Anterior cingulate cortex (tissue), 58 donors: ENCODE measurements around the gene SPIN1.
A peak's percentile ranks its signal among the peaks of the same experiment; 100 is the strongest.

Experiments used
- DNase-seq, 58 donors: peaks; one replicate each; lab custom pipeline; 2025; lab: John Stamatoyannopoulos, UW

The SPIN1 gene

DNA sequence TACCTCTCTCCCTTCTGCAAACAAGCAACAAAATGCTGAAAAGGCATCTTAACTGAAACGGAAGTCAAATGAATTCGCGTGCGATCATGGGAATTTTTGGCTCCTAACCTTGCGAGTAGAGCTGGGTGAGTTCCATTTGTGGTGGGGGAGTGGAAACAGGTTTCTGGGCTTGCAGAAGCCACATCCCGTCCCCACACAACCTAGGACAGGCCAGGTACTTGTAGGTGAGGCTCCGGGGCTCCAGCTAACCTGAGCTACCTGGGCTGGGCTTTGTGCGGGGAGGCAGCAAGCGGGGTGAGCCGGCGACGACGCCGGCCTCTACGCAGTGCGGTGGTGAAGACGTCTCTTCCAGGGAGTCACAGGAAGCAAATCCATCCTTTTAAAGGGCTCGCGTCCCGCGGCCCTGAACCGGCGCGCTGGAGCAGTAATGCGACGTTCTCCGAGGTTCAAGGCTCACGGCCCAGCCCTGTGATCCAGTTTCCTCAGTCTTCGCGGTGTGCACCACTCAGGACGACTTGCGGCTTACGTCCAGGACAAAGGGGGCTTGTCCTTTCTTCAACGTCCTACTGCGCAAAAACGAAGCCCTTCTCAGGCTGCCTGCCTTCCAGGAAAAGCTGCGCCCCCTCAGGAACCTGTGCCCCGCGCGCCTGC lies 567 bp upstream of the SPIN1 start:
- peak in 52 of 58 donors; percentile 15 to 84 (median 54) for DNase-seq

DNA sequence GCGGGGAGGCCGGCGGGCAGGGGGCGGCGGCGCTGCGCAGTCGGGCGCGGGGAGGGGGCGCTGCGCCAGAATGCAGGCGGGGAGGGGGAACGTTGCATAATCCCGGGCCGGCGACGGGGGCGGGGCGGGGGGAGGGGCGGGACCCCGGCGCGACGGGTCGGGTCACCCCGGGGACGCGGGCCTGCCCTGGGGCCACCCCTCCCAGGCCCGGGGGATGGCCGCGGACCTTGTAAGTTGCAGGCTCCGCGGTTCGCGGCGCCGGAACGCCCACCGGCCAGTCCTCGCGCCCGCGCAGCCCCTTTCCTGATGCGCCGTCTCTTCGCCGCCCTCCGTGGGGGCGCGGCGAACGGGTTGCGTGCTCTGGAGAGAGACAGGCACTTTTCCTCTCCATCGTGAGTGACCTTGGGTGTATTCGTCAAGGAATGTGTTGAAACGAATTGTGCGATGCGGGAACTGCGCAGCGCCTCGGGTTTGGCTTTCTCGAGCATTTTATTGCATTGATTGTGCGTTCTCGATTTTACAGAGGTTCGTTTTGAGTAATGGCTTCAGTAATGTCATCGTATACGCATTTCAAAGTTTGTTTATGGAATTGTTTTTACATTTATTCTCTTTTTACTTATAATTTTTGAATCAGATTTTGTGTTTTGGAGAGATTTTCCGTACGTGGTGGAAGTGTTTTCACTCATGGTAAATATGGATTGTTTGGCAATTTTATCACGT lies 802 bp downstream of the SPIN1 start:
- peak in 49 of 58 donors; percentile 11 to 82 (median 57) for DNase-seq

DNA sequence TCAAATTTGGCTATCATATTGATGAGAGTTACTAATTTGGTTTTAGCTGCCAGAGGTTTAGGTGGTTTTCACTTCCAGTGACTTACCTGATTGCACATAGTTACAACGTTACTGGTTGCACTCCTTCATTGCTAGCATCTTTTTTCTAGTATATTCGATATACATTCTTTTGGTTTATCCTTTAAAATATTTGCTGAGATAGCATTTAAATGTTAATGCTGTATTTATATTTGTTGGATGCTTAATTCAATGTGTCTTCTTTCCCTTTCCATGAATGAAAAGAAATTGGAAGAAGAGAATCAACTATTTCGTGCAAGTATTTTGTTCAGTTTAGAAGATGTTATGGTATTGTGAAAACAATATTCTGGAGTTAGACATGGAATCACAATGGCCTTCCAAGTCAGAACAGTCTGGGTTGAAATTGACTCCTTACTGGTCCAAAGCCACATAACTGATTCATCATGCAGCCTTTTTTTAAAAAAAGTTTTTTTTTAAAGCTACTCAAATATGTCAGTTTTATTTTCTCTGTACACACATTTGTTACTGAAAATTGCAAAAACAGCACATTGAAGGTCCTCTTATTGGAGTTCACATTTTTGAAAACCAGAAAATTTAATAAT lies 2.2 kb downstream of the SPIN1 start:
- DNase-seq, result no peak

DNA sequence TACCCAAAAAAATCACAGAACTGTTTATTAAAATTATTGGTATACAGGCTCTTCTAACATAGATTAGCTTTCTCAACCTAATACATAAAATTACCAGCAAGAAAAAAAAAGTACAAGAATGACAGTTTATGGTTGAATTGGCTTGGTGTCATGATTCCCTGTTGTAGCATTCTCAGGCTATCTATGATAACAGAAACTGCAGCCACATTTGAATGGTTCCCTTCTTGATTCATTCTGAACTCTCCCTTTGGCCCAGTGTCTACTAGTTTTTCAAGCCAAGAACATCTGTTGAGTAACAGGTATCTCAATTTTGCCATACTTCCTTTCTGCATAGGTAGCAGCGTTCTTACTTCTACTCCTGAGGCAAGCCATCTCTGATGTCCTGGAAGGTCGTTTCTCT lies 3.0 kb downstream of the SPIN1 start:
- no peak for DNase-seq

DNA sequence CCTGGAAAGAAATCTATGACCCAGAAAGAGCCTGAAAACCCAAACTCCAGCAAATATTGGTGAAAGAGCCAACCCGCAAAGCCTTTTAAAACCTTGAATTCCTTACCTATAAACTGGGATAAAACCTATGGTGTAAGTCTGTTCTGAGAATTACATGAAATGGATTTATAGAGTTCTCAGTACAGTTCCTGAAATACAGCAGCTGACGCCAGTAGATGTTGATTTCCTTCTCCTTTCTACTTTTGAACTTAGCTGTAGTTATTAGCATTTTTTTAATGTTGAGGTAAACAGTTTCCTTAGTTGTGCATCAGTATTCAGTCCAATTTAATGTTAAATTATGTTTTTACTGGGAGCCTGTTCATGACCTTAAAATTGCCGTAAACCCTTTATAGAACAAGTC lies 3.7 kb downstream of the SPIN1 start:
- no peak for DNase-seq

DNA sequence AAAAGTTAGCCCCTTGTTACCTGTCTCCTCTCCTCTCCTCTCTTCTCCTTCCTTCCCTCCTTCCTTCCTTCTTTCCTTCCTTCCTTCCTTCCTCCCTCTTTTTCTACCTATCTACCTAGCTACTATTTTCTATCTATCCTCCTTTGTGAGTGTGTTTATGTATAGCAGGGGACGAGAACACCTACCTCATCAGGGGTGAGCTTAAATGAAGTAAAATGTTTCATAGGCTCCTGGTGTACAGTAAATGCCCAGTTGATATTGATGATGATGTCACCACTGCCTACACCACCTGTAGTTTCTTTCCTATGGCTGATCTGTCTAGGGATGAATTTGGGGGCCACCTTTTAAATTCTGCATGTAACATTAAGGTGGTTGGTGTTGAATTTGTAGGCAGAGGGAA lies 4.3 kb downstream of the SPIN1 start:
- no peak for DNase-seq

DNA sequence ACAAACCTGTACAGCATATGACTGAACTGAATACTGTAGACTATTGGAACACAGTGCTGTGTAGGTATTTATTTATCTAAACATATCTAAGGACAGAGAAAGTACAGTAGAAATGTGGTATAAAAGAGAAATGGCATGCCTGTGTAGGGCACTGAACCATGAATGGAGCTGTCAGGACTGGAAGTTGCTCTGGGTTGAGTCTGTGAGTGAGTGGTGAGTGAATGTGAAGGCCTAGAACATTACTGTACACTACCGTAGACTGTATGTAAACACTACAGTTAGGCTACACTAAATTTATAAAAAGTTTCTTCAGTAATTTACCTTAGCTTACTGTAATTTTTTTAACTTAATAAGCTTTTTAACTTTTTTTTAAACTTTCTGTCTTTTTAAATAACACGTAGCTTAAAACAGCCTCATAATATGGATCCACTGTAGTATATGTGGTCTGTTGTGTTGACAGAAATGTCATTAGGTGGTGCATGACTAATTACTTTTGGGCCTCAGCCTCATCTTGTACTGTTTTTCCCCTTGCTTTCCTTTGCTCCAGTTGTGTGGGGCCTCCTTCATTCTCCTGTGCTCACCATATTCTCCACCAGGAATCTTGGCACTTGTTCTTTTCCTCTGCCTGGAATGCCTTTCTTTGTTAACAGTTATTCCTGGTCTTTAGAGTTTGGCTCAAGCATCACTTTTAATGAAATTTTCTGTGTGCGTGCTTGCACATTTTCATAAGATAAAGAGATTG lies 8.8 kb downstream of the SPIN1 start:
- DNase-seq, result no peak

DNA sequence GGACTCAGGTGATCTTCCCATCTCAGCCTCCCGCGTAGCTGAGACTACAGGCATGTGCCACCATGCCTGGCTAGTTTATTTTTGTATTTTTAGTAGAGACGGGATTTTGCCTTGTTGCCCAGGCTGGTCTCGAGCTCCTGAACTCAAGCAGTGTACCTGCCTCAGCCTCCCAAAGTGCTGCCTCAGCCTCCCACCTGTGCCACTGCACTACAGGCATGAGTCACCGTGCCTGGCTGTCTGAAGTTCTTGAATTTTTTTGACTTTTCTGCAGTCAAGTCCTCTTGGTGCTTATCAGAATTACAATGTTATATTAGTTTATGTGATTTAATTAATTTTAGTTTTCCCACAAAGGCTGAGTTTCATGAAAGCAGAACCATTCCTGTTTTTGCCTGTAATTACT lies 9.8 kb downstream of the SPIN1 start:
- DNase-seq, result no peak

DNA sequence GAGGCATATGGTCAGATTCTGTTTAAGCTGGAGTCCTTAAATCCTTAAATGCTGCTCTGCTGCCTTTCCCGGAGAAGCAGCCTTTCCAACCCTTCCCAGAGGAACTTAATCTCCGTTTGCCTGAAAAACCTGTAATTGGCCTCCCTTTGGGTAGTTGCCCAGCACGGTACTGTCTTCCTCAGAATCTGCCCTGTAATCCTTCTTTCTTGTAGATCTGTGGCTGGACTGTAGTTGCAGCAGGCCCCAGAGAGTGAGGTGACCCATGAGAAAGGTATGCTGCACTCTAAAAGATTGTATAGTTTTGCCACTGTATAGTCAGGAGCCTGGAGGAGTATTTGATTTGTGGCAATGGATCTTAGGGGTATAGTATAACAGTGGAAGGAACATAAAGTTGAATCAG lies 11.7 kb downstream of the SPIN1 start:
- DNase-seq, result no peak

DNA sequence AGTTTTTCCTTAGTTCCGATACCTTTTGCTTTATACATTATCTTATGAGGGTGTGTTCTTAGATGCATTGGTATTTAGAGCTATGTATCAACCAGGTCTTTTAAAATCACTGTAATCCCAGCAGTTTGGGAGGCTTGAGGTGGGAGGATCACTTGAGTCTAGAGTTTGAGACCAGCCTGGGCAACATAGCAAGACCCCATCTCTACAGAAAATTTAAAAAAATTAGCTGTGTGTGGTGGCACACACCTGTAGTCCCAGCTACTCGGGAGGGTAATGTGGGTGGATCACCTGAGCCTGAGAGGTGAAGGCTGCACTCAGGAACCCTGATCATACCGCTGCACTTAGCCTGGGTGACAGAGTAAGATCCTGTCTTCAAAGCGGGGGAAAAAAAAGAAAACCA lies 15.1 kb downstream of the SPIN1 start:
- DNase-seq, result no peak

DNA sequence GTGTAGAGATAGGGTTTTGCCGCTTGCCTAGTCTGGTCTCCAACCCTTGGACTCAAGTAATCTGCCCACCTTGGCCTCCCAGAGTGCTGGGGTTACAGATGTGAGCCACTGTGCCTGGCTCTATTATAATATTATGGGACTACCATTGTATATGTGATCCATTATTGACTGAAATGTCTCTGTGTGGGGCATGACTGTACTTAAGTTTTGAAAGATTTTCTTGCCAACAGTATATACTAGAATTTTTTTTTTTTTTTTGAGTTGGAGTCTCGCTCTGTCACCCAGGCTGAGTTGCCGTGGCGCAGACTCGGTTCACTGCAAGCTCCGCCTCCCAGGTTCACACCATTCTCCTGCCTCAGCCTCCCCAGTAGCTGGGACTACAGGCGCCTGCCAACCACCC lies 17.8 kb downstream of the SPIN1 start:
- no peak for DNase-seq

DNA sequence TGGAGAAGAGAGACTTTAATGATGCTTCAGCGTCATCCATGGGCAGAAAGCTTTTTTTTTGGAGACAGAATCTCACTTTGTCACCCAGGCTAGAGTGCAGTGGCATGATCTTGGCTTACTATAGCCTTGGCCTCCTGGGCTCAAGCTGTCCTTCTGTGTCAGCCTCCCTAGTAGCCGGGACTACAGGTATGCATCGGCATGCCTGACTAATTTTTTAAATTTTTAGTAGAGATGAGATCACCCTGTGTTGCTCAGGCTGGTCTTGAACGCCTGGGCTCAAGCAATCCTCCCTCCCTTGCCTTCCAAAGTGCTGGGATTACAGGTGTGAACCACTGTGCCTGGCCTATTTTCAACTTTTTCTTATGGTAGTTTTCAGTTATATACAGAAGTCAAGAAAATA lies 23.2 kb downstream of the SPIN1 start:
- no peak for DNase-seq

DNA sequence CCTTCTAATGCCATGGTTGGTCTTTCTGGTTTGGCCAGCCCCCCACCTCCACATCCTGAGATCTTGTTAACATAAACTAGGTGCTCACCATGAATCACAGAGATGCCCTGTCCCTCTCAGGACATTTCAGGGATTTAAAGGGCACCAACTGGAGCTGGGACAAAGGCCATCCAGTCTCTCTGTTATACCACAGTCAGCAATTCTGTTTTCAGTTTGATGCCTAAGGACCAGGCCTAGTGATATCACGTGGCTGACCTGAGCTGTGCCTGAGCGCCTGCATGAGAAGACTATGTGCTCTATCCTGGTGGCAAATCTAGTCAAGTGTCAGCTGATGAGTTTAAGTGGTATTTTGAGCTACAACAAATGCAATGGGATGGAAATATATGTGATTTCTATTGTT lies 26.1 kb downstream of the SPIN1 start:
- DNase-seq, result no peak

DNA sequence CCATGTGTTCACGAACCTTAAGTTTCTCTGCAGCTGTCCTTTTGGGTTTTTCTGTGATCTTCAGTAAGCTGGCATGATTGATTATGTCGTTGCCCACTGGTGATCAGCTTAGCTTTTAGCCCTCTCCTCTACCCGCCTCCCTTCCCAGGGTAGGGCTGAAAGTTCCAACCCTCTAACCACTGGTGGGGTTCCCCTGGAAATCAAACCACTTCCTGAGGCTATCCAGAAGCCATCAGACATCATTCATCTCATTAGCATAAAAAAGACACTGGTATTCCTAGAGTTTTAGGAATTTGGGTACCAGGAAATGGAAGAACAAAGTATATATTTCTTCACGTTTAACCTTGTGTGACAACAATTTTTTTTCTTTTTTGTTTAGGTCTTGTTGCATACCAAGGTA lies 29.8 kb downstream of the SPIN1 start:
- DNase-seq, result no peak

DNA sequence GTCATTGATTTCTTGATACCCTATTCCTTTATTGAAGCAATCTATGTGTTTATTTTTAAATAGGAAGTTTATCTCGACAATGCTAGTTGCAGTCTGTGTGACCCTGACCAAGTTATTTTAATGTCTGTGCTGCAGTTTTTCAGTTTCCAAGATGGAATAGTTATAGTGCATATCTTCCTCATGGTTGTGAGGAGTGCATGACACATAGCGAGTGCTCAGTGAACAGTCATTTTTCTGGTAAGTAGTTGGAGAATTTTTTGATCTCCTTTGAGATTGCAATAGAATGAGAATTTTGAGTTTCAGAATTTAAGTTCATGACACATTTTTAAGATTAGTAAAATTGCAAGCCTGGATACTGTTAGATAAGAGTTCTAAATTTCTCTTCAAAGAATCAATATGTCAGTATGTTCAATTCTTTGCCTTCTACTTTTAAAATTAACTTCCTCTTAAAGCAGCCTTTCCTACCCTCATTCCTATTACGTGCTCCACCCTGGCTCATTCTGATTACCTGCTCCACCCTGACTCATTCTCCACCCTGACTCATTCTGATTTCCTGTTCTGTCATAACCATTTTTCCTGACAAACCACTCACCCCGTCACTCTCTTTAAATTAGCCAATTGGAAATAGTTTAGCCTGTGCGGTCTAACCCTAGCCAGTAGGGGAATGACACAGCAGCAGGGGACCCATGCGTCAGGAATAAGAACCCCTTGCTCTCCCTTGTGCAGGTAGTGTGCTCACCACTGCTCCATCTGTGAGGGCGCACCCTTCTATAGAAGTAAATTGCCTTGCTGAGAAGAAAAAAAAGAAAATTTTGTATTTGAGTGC lies 30.7 kb downstream of the SPIN1 start:
- peak in 1 of 58 donors; percentile 8 for DNase-seq

DNA sequence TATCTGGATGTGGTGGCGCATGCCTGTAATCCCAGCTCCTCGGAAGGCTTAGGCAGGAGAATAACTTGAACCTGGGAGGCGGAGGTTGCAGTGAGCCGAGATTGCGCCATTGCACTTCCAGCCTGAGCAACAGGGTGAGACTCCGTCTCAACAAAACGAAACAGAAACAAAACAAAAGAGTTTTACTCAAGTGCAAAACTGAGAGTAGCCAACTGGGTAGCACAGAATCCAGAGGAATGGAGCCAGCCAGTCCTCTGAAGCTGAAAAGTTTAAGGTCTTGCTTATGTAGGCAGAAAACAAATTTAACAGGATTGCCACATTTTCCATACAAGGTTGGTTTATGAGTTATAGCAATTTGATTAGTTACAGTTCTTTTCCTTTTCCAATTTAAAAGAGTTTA lies 32.0 kb downstream of the SPIN1 start:
- no peak for DNase-seq

DNA sequence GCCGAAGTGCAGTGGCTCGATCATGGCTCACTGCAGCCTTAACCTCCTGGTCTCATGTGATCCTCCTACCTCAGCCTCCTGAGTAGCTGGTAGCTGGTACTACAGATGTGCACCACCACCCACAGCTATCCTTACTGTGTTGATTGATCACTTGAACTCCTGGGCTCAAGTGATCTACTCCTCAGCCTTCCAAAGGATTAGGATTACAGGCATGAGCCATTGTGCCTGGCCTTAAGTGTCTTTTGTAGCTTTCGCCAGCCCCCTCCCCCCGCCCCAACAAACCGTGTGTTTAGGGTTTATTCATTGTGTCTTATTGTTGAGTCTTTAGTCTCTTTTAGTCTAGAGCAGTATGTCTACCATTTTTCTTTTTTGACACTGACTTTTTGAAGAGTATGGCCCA lies 33.1 kb downstream of the SPIN1 start:
- DNase-seq, result no peak

DNA sequence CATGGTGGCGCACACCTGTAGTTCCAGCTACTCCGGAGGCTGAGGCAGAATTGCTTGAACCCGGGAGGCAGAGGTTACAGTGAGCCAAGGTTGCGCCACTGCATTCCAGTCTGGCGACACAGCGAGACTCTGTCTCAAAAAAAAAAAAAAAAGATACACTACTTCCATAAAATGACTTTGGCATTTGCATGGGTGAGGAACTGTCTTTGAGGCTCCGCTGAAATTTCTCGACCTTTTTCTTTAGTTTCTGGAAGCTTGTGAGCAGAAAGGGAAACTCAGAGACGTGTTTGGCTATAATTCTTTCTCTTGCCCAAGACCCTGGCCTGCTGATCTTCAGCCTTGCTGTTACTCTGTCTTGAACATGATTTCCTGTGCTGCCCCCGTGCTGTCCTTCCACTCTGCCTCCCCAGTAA lies 37.3 kb downstream of the SPIN1 start:
- peak in 1 of 58 donors; percentile 1 for DNase-seq

DNA sequence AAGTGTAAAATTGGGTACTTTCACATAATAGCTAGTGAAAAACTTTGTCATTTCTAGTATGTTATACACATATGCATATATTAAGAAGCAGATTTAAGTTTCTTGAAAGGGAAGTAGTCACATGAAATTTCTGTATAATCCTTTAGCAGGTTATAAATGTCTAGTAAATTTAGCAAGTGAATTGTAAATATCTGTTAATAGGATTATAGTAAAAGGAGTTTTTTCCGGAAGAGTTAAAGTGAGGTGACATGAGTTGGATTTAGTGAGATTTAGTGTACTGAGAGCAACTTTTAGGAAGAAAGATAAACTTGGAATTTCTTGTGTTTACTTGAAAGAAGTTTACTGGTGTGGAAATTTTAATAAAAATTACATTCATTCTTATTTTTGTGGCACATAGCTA lies 38.4 kb downstream of the SPIN1 start:
- DNase-seq, result no peak
